HepG2 (cell line): ENCODE data around the gene SMIM14.

ENCODE experiments used
- PAX8 ChIP-seq: sonication (generic); formaldehyde crosslinking; IDR thresholded peaks from 2 replicates; pipeline ENCODE4 v1.8.0; 2022; ENCODE audit warnings: mild to moderate bottlenecking, missing genetic modification reagents, borderline replicate concordance
- ZBTB10 ChIP-seq: sonication (generic); formaldehyde crosslinking; IDR thresholded peaks from 2 replicates; pipeline ENCODE4 v1.4.0; 2020; ENCODE audit warnings: missing genetic modification reagents, borderline replicate concordance
- ZNF18 ChIP-seq: sonication (generic); formaldehyde crosslinking; IDR thresholded peaks from 2 replicates; pipeline ENCODE4 v1.8.0; 2022; ENCODE audit warnings: mild to moderate bottlenecking, missing genetic modification reagents; ENCODE audit not compliant: insufficient replicate concordance

- TF ChIP-seq ZBTB10: no peak
- no peak for TF ChIP-seq ZNF18
- TF ChIP-seq PAX8 (CRISPR knock-in tag): no peak
Observed at GRCh38 chr4:39649639-39650265, 11.1 kb upstream of the SMIM14 start.
